ENCODE measurements around the gene SYT7. TPM values are rescaled to one million over a fixed set of nuclear protein-coding genes. Genes with fewer than 3 reads are reported as not detected.

The SYT7 gene
- total RNA-seq, 1 donor from 2014 or later = 1.8 TPM

DNA sequence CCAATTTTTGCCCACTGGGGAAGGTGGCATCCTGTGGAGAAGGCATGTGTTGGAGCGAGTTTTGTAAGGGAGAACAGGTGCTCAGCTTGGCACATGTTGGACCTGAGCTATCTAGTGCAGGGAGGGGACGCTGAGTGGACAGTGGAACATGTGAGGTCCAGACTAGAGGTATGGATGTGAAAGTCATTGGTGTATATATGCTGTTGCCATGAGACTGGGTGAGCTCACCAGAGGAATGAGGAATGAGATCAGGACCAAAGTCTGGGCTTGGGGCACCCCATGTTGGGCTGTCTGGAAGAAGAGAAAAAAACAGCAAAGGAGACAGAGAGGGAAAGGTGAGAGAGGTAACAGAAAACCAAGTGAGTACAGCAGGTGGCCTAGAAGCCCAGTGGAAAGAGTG is 12.3 kb upstream of the SYT7 start:
- Histone ChIP-seq H3K36me3 (no peaks in the 10 kb centered on the region), H3K27ac (no peak overlapping the region), H3K4me3 (no peak overlapping the region), H3K27me3 (no peaks in the 10 kb centered on the region), H3K9me3 (no peaks in the 10 kb centered on the region), H3K4me1 (peaks cover 3% of the 10 kb centered on the region in 2 donors)
- no peak for DNase-seq (ENCODE audit: low spot score in 2 of 2)
- intact Hi-C loops (cut with DNase I) = no loop called here
- TF ChIP-seq, protein P1, sequence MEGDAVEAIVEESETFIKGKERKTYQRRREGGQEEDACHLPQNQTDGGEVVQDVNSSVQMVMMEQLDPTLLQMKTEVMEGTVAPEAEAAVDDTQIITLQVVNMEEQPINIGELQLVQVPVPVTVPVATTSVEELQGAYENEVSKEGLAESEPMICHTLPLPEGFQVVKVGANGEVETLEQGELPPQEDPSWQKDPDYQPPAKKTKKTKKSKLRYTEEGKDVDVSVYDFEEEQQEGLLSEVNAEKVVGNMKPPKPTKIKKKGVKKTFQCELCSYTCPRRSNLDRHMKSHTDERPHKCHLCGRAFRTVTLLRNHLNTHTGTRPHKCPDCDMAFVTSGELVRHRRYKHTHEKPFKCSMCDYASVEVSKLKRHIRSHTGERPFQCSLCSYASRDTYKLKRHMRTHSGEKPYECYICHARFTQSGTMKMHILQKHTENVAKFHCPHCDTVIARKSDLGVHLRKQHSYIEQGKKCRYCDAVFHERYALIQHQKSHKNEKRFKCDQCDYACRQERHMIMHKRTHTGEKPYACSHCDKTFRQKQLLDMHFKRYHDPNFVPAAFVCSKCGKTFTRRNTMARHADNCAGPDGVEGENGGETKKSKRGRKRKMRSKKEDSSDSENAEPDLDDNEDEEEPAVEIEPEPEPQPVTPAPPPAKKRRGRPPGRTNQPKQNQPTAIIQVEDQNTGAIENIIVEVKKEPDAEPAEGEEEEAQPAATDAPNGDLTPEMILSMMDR (IDR thresholded peaks at IDR 0.05) = no peak

DNA sequence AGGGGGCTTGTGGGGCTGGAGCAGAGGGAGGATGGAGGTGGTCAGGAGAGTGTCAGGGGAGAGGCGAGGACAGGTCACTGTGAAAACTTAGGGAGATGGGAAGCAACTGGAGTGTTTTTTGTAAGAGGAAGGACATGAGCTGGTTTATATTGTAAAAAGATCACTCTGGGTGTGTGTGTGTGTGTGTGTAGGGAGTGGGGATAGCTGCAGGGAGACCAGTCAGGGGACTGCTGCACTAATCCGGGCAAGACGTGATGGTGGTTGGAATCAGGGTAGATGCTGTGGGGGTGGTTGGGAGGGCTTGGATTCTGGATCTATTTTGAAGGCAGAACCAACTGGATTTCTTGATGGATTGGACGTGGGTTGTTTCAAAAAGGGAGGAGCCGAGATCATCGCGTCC is 11.3 kb upstream of the SYT7 start:
- Histone ChIP-seq H3K9me3 (no peaks in the 10 kb centered on the region), H3K4me3 (no peak overlapping the region), H3K27me3 (no peaks in the 10 kb centered on the region), H3K27ac (no peak overlapping the region), H3K4me1 (peaks cover 4 to 5% of the 10 kb centered on the region in 2 donors), H3K36me3 (no peaks in the 10 kb centered on the region)
- intact Hi-C loops (cut with DNase I) = no loop called here
- DNase-seq (ENCODE audit: low spot score in 2 of 2) = no peak
- TF ChIP-seq, protein P1 (IDR thresholded peaks at IDR 0.05) = no peak

DNA sequence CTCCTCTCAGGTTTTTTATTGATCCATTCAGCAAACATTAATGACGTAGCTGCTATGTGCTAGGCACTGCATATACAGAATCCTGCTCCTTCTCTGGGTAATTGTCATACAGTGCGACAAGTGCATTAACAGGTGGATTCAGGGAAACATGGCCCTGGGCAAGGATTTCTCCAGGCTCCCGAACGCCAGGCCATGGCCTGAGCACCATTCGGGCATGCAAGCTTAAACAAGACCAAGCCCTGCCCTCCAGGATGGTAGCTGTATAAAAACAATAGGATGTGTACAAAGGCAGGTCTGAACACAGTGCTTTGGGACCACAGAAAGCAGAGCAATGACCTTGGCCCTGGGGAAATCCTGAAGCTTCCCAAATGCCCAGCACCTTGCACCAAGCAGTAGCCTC is 9.1 kb upstream of the SYT7 start:
- no peaks in the 10 kb centered on the region for H3K9me3 ChIP-seq
- no peak for DNase-seq (ENCODE audit: low spot score in 2 of 2)
- H3K27me3 ChIP-seq = no peaks in the 10 kb centered on the region
- no peaks in the 10 kb centered on the region for H3K36me3 ChIP-seq
- intact Hi-C loops (cut with DNase I) = loop anchor here (10.0 kb wide), 1 partner anchor 145 kb away; no protein-coding TSS in a partner anchor
- peaks cover 4 to 5% of the 10 kb centered on the region in 2 donors for H3K4me1 ChIP-seq
- H3K4me3 ChIP-seq = no peak overlapping the region
- TF ChIP-seq, protein P1 (IDR thresholded peaks at IDR 0.05) = no peak
- no peak overlapping the region for H3K27ac ChIP-seq

DNA sequence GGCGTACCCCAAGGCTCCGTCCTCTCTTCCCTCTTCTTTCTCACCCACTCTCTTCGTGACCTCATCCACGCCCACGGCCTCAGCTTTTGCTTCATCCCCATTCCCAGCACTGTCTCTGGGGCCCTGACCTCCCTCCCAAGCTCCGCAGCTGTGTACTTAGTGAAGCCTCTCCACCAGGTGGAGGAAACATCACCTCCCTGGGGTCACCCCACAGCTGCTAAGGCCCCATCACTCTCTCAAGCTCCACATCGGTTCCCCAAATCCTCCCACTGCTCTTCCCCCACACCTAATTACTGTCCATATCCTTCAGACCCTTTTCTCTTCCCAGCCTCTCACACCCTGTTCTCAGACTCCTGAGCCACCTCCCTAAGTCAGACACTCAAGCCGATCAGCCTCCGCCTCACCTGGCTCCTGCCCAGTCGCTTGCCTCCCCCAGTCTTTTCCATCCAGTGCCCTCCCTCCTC is 7.9 kb upstream of the SYT7 start:
- TF ChIP-seq, protein P1 (IDR thresholded peaks at IDR 0.05) = no peak
- no peaks in the 10 kb centered on the region for H3K9me3 ChIP-seq
- no peak overlapping the region for H3K27ac ChIP-seq
- H3K27me3 ChIP-seq = no peaks in the 10 kb centered on the region
- peaks cover 4 to 5% of the 10 kb centered on the region in 2 donors for H3K4me1 ChIP-seq
- intact Hi-C loops (cut with DNase I) = loop anchor here (10.0 kb wide), 1 partner anchor 144 kb away; no protein-coding TSS in a partner anchor
- peak overlapping the region in 1 of 2 donors; percentile 66 for H3K4me3 ChIP-seq
- no peaks in the 10 kb centered on the region for H3K36me3 ChIP-seq
- no peak for DNase-seq (ENCODE audit: low spot score in 2 of 2)

DNA sequence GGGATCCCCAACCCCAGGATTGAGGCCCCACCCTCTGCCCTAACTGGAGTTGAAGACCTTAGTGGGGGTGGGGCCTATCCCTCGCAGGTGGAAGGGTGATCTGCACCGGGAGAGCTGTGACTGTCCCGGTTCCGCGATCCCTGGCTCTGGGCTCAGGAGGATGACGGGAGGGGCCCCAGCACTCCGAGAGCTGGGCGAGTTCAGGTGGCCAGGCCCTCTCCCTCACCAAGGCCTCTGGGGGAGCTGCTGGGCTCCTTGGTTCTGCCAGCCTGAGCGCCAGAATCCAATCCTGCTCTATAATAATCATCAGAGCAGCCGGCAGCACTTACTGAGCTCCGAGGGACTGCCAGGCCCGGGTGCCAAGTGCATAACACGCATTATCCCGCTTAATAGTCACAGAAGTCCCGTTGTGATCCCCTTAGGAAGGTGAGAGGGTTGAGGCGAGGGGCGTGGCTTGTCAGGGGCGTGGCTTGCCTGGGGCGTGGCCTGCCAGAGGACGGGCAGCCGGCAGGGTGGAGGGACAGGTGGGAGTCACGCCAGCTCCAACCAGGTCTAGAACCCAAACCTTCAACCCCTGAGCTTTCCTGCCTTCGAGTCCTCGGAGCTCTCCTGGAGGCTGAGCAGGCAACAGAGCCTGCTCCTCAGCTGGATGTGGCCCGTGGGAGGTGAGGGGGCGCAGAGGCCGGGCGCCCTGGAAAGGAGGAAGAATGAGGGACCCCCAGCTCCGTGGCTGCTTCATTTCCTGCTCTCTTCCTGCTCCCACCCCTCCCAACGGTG is 7.3 kb upstream of the SYT7 start:
- Histone ChIP-seq H3K27me3 (no peaks in the 10 kb centered on the region), H3K36me3 (no peaks in the 10 kb centered on the region), H3K4me3 (peak overlapping the region; percentile 54 to 66), H3K27ac (peak overlapping the region in 1 of 2 donors; percentile 15), H3K4me1 (peaks cover 4 to 5% of the 10 kb centered on the region in 2 donors), H3K9me3 (no peaks in the 10 kb centered on the region)
- no peak for DNase-seq (ENCODE audit: low spot score in 2 of 2)
- intact Hi-C loops (cut with DNase I) = loop anchor here (10.0 kb wide), 1 partner anchor 143 kb away; no protein-coding TSS in a partner anchor
- TF ChIP-seq, protein P1 (IDR thresholded peaks at IDR 0.05) = peak in 1 of 3 experiments; percentile 26

Measured in ascending aorta (tissue), 2 donors.